GM19239 (cell line): ENCODE data around the gene KISS1.

Experiments
- DNase-seq: peaks from one replicate; pipeline ENCODE4 v3.0.0; 2011; ENCODE audit warnings: low spot score; ENCODE audit not compliant: insufficient read length
- FAIRE-seq: peaks from 2 replicates; lab custom pipeline; 2011; peaks lifted over from hg19 to GRCh38; lab: Jason Lieb, UNC

Gene KISS1

DNA sequence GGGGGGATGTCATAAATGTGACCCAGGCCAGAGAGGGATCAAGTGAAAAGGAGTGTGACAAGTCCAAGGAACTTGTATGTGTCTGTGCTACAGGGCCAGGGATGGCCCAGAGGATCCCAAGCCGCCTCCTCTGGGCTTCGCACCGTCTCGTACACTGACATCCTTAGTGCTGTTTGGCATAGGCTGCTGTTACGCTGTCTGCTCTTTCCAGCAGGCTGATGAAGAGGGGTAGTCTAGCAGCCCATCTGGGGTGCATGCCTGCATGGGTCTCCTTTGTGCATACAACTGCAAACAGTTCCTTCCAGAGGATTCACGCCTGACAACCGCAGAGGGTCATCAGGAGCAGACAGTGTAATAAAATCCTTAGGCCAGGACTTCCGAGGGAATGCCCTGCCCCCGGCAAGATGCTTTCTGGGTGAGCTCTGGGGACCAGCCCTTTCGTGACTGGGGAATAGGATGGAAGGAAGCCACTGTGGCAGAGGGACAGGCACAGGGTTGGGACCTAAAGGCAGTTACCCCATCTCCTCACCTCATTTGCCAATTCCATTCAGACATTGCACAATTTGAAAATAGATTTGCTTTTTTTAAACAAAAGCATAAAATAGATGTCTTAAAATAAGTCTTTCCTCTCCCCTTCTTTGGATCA lies 23.8 kb upstream of the KISS1 start:
- FAIRE-seq (no peak), DNase-seq (no peak)

DNA sequence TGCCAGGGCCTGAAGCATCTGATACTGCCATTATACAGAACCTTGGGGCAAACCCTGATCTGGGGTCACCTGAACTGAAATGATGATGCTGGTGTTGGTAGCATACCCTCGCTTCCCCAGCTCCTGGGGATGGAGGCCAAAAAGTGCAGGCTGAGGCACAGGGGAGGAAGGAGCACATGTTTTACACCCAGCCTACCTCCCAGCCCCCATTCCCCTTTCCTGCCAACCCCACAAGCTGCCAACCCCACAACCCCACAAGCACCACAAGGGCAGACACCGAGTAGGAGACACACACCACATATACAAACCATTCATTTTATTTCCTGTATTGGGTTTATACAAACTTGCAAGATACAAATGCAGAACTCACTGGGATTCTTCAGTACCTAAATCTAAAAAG lies 22.3 kb upstream of the KISS1 start:
- no peak for DNase-seq
- no peak for FAIRE-seq

DNA sequence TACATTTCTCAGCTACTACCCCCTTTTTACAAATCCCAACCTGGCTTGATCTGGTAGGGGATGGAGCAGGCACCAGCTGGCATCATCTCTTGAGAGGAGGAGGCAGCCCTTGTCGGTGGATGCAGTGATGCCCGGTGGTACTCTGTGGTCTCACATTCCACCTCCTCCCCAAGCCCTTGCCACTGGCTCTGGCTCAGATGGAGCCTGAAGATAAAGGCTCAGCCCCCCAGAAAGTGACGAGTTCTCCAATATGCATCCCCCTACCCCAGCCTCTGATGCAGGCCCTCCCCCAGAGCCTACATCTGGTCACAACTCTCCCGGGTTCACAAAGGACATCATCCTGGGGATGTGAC lies 21.3 kb upstream of the KISS1 start:
- no peak for FAIRE-seq
- no peak for DNase-seq

DNA sequence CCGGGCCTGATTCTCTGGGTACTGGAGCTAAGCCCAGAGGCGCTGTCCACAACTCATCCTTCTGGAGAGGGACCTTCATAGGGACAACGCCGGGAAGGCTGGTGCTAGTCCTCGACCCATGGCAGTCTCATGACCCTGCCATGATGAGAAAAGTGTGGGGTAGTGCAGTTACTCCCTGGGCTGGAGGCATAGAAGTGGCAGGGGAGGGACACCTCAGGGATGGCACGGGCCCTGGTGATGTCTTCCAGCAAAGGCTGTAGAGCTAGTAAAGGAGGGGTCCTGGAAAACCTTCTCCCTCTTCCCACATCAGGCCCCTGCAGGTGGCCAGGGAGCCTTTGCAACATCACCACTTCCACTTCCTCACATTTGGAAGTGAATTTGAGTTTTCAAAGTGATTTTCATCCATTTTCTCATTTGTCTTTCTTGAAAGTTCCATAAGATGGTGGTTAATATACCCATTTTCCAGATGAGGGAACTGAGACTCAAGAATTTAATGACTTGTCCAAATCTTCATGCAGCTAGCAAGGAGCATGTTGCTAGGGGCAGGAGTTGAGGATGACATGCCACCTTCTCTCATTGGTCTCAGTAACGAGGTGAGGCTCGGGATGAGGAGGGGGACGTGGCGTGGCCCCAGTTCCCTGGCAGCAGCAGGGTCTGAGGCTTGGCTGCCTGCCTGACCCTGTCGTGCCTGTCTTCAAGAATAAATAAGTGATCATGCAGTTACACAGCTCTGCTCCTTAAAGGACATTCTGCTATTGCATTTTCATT lies 20.8 kb upstream of the KISS1 start:
- DNase-seq = no peak
- FAIRE-seq = no peak

- FAIRE-seq (no peak), DNase-seq (no peak)
Measured at GRCh38 chr1:204216236-204216635, 19.9 kb upstream of the KISS1 start.

DNA sequence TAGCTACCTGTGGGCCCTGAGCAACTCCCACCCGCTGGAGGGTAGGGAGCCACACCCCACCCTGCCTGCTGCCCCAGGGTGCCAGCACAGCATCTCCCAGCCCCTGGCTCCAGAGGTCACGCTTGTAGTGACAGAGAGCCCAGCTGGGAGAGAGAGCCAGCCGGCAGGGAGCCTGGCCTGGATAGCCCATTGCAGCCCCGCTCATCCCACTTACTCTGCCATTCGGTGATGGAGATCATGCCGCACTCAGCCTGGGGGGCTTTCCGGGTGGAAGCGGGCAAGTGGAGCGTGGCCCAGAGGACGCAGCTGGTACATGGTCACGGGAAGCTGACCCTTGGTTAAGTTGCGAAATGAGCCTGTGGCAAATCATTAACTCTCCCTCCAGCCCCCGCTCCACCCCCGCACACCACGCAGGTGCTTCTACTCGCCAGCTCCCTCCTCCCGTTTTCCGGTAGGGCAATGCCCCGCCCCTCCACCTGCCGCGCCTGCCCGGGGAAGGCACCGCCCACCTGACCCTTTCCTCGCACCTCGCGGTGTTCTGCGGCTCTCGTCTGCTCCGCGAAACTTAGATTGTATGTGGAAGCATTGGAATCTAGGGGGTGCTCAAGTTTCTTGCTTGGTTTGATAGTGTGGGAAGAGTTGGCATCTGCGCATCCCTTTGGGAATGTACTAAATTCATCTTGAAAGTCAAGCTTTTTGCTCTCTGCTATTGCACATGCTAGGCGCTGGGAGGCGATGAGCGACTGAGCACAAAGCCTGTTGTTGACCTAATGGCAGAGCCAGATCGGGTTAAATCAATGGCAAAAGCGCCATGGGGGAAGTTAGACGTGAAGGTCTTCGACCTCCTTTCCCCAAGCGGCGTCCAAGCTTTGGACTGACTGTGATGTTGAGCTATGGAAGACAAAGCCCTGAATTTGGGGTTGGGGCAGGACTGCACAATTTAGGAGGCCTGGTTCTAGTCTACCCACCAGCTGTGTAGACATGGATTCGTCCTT lies 17.7 kb upstream of the KISS1 start, which contains the start of gene GOLT1A:
Gene GOLT1A (minus strand): TSS at position 321 of the 995 bp plus-strand sequence. CDS start 82 bp downstream, at position 239.
- DNase-seq (peak; percentile 56), FAIRE-seq (peak; percentile 85)

- no peak for FAIRE-seq
Measured at GRCh38 chr1:204212715-204213114, 16.4 kb upstream of the KISS1 start.

DNA sequence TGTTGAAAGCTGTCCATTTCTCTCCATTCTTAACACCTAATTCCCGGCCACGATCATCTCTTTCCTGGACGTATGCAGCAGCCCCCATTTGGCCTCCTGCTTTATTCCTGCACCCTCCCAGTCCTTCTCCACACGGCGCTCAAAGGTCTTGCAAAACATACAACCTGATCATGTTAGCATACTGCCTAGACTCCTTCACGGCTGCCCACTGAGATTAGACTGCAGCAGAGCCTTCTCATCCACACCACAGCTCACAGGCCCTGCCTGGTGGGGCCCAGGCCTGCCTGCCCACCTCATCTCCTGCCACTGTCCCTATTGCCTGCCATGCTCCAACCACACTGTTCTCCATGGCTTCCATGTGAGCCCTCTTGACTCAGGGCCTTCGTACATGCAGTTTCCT lies 14.8 kb upstream of the KISS1 start:
- DNase-seq (no peak), FAIRE-seq (no peak)

More at GRCh38 chr1:204212715-204213114, 16.4 kb upstream of the KISS1 start:
- DNase-seq = no peak

- DNase-seq (peak; percentile 67), FAIRE-seq (no peak)
Measured at GRCh38 chr1:204207136-204207616, 10.9 kb upstream of the KISS1 start.

DNA sequence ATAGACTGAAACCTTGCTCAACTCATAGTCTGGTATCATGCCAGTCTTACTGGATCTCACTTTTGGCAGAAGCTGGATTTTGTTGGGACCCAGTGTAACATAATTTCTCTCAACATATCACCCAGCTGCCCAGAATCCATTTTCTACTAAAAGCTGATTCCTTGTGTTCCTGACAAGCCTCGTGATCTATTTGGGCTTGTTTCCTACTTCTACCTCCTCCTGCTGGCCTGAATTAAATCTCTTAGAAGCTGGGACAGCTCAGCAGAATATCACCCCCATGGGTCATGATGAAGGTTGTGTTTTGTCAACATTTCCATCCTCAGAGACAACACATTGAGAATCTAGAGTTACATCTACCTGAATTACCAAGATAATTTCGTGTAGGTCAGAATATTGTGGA lies 9.8 kb upstream of the KISS1 start:
- DNase-seq = no peak

GRCh38 chr1:204205486-204205885 lies 9.2 kb upstream of the KISS1 start:
- FAIRE-seq = no peak
- no peak for DNase-seq

More for the DNA sequence above, 9.8 kb upstream of the KISS1 start:
- FAIRE-seq = no peak

GRCh38 chr1:204204944-204205343 lies 8.7 kb upstream of the KISS1 start:
- FAIRE-seq = no peak

DNA sequence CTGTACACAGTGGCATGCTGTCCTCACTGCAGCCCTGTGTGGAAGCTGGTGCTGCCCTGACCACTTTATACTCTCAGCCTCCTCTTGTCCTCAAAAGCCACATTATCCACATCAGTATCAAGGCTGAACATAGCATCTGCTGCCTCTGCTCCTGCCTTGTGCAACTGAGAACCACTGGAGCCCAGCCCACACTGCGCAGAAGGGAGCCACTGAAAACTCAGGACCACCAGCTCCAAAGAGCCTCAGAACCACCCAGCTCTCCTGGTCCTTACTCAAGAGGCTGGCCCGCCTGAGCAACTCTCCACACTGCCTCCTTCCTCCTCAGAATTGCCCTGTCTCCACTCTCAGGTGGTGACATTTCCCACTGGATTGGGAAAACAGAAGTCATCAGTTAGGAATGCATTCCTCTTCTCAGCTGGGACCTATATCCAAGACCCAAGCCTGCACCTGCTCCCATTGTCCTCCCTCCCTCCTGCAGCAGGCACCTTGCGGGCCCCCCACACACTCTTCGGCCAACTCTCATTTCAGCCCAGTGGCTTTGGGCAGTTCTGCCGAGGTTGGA lies 7.0 kb upstream of the KISS1 start:
- no peak for DNase-seq
- no peak for FAIRE-seq

More at GRCh38 chr1:204204944-204205343, 8.7 kb upstream of the KISS1 start:
- no peak for DNase-seq

- DNase-seq = no peak
- FAIRE-seq = no peak
Measured at GRCh38 chr1:204202481-204202880, 6.2 kb upstream of the KISS1 start.

GRCh38 chr1:204201348-204202040 lies 5.2 kb upstream of the KISS1 start:
- FAIRE-seq = no peak
- no peak for DNase-seq

DNA sequence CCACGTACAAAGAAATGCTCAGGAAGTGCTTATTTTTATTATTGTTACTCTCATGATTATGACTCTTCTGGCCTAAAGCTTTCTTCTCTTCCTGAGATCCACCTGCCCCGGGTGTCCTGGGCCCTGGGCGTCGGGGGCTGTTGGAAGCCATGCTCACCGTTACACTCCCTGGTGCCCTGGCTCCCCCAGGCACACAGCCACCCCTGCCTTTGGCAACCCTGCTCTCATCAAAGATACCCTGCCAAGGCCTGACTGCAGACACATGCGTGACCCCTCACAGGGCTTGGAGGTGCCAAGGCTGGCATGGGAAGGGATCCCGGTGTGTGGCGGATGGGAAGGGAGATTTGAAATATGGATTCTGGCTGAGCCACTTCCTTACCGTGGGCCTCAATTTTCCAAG lies 3.3 kb upstream of the KISS1 start:
- FAIRE-seq (no peak), DNase-seq (no peak)

DNA sequence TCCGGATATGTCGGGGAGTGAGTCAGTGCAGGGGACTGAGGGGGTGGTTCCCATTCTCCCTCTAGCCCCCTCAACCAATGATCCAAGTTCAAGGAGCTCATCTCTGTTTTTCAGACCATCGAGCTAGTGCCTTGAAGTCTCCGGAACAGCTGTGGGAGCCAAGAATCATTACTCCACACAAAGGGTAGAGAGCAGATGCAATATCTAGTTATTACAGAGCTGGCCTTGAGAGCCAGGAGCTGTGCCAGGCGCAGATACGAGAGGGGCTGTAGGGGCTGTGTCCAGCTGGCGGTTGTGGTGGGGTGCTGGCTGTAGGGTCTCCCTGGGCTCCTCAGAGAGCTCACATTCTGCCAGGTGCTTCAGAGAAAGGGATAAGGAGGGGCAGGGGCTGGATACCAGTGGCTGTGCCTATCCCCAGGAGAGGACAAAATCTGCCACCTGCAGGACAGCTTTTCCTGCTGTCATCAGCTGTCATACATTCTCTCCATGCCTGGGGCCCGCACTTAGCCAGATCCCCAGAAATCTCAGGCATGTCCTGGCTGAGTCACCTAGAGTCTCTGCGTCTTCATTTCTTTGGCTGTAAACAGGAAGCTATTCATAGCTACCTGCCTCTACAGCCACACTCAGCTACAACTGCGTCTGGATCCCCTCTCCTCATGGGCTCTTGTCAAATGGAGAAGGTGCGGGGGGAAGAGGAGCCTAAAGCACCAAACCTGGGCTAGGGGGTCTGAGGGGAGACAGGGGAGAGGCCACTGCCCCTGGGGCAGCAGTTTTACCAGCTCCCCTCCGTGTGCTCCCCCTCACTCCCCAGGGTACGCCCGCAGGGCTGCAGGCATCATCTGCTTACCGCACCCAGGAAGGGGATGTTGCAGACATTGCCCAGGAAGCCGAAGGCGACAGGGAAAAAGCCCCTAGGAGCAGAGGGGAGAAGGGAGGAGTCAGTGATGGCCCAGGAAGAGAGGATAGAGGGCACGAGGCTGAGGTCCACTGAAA lies 2.4 kb upstream of the KISS1 start:
- no peak for FAIRE-seq

GRCh38 chr1:204197068-204197467 lies 777 bp upstream of the KISS1 start:
- no peak for DNase-seq
- no peak for FAIRE-seq

More for the DNA sequence above, 2.4 kb upstream of the KISS1 start:
- no peak for DNase-seq
